Osteoblast (primary cell): Measurements from ENCODE around the gene GCSAM. TPM values are rescaled to one million over a fixed set of nuclear protein-coding genes. Genes with fewer than 3 reads are reported as not detected.

Experiments used
- DNase-seq: peaks from one replicate; pipeline ENCODE4 v3.0.0; 2011; ENCODE audit warnings: low spot score, mixed read lengths; ENCODE audit not compliant: insufficient read length; ENCODE audit errors: missing footprints
- H2AFZ ChIP-seq: 2 replicates; pipeline ENCODE4 v1.6.0; 2011; ENCODE audit warnings: mild to moderate bottlenecking, low read length
- H3K27ac ChIP-seq: 2 replicates; pipeline ENCODE4 v1.5.1; 2011; ENCODE audit warnings: mild to moderate bottlenecking, low read depth, low read length, moderate library complexity
- H3K27me3 ChIP-seq: 2 replicates; pipeline ENCODE4 v1.6.0; 2012; ENCODE audit warnings: mild to moderate bottlenecking, control low read depth, inconsistent platforms, low read length, moderate library complexity; ENCODE audit not compliant: insufficient read depth
- H3K36me3 ChIP-seq: 2 replicates; pipeline ENCODE4 v1.5.1; 2011; ENCODE audit warnings: mild to moderate bottlenecking, low read length, control low read depth, moderate library complexity; ENCODE audit not compliant: insufficient read depth
- H3K4me1 ChIP-seq: 2 replicates; pipeline ENCODE4 v1.5.1; 2011; ENCODE audit warnings: mild to moderate bottlenecking, low read length, control low read depth, moderate library complexity; ENCODE audit not compliant: insufficient read depth
- H3K4me2 ChIP-seq: 2 replicates; pipeline ENCODE4 v1.6.0; 2011; ENCODE audit warnings: mild to moderate bottlenecking, low read length; ENCODE audit not compliant: insufficient read depth
- H3K4me3 ChIP-seq: fragments of 200-600 bp; sonication (generic); 3 replicates; pipeline ENCODE4 v1.5.1; 2012; ENCODE audit warnings: mild to moderate bottlenecking, low read length, inconsistent platforms; ENCODE audit not compliant: insufficient read depth
- H3K79me2 ChIP-seq: 2 replicates; pipeline ENCODE4 v1.6.0; 2012; ENCODE audit warnings: mild to moderate bottlenecking, low read length, control low read depth, inconsistent platforms; ENCODE audit not compliant: insufficient read depth
- H3K9me3 ChIP-seq: 2 replicates; pipeline ENCODE4 v1.5.1; 2011; ENCODE audit warnings: low read depth, low read length, control low read depth
- H4K20me1 ChIP-seq: 2 replicates; pipeline ENCODE4 v1.6.0; 2012; ENCODE audit warnings: mild to moderate bottlenecking, low read length, control low read depth; ENCODE audit not compliant: insufficient read depth
- total RNA-seq: library from RNA; depleted of rRNA; stranded (reverse); fragments of >200 nt; gene quantifications from 2 replicates; pipeline ENCODE4 v1.2.3, GENCODE V29; 2012
- TF ChIP-seq, protein P1 (sequence below): IDR thresholded peaks from 2 replicates; pipeline ENCODE4 v1.5.1; 2011; ENCODE audit warnings: mild to moderate bottlenecking, low read depth, low read length, moderate library complexity; ENCODE audit errors: extremely low read depth

GCSAM gene
- total RNA-seq, 1 donor: 0.36 TPM

DNA sequence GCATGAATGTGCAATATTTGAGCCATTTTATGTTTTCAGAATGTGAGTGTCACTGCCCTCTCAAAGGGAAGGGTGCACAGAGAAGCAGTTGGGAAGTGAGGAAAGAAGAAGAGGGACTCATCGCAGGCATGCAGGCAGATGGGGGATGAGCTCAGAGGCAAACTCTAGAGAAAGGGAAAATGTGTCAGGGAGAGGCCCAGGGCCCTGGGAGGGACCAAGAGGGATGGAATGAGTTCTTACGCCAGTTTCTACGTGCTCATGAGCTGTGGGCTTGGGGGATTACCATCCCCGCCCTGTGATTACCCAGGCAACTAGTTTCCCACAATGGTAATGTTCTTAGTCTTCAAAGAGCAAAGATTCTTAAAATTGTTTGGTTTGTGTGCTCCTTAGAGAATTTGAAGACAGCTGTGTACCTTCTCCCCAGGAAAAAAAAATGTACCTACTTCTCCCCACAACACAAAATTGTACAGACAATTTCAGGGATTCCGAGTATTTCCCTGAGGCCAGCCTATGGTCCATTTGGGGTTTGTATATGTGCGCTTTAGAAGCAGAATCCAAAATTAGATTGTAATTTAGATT, 17.8 kb downstream of the GCSAM start:
- Histone ChIP-seq H3K4me3 (no peak overlapping the region), H3K4me1 (no peaks in the 10 kb centered on the region), H3K27ac (no peak overlapping the region), H4K20me1 (no peaks in the 10 kb centered on the region), H3K36me3 (peaks cover 3% of the 10 kb centered on the region), H3K4me2 (no peak overlapping the region), H3K79me2 (no peaks in the 10 kb centered on the region), H3K27me3 (no peaks in the 10 kb centered on the region), H2AFZ (no peak overlapping the region), H3K9me3 (no peaks in the 10 kb centered on the region)
- TF ChIP-seq, protein P1, sequence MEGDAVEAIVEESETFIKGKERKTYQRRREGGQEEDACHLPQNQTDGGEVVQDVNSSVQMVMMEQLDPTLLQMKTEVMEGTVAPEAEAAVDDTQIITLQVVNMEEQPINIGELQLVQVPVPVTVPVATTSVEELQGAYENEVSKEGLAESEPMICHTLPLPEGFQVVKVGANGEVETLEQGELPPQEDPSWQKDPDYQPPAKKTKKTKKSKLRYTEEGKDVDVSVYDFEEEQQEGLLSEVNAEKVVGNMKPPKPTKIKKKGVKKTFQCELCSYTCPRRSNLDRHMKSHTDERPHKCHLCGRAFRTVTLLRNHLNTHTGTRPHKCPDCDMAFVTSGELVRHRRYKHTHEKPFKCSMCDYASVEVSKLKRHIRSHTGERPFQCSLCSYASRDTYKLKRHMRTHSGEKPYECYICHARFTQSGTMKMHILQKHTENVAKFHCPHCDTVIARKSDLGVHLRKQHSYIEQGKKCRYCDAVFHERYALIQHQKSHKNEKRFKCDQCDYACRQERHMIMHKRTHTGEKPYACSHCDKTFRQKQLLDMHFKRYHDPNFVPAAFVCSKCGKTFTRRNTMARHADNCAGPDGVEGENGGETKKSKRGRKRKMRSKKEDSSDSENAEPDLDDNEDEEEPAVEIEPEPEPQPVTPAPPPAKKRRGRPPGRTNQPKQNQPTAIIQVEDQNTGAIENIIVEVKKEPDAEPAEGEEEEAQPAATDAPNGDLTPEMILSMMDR: no peak
- DNase-seq: no peak

DNA sequence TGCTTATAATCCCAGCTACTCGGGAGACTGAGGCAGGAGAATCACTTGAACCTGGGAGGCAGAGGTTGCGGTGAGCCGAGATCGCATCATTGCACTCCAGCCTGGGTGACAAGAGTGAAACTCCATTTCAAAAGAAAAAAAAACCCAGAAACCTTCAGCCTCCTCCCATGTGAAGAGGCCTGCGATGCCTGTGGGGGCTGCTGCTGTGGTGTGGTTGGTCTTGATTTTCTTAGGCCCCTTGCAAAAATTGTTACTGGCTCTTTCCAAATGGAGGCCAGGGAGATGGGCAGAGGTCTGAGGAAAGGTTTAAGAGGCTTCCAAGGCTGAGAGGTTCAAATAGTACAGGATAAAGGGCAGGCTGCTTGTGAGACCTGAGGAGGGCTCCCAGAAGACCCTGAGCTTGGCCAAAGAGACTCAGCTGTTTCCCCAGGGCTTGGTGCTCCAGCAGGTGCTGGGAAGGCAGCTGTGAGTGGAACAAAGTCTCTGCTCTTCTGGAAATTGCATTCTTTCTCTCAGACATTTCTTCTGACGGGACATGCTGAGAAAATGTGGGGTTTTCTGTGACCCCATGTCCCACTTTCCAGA, 18.4 kb downstream of the GCSAM start:
- Histone ChIP-seq H3K9me3 (no peaks in the 10 kb centered on the region), H3K4me3 (no peak overlapping the region), H3K27me3 (no peaks in the 10 kb centered on the region), H4K20me1 (no peaks in the 10 kb centered on the region), H3K79me2 (no peaks in the 10 kb centered on the region), H2AFZ (no peak overlapping the region), H3K4me2 (no peak overlapping the region), H3K36me3 (peaks cover 3% of the 10 kb centered on the region), H3K27ac (no peak overlapping the region), H3K4me1 (no peaks in the 10 kb centered on the region)
- no peak for DNase-seq
- TF ChIP-seq, protein P1: no peak

DNA sequence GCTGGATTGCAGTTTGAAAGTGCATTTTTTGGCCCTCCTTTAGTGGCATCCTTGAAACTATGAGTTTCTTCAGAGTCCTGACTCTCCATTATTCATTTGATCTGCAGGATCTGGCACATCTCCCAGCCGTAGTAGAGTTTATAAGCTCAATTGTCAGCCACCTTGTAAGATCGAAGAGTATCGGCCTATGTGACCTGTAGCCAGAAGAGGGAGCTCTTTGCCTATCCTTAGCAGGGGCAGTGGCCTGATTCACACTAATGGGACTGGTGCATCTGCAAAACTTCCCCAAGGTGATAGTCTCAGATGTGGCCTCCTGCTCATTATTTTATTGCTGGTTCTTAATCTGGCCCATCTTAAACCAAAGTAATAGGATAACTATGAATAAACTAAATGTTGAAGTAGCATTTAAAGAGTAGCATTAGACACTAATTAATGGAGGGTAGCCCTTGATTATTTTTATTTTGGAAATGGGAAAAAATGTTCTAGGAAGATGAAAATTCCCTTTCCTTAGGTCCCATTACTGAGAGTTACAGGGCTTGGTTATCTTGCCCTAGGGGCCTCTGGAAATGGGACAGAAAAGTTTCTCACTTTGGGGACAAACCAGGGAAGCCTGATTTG, 21.2 kb downstream of the GCSAM start:
- Histone ChIP-seq H3K9me3 (no peaks in the 10 kb centered on the region), H3K4me3 (no peak overlapping the region), H3K4me1 (no peaks in the 10 kb centered on the region), H3K27me3 (no peaks in the 10 kb centered on the region), H4K20me1 (no peaks in the 10 kb centered on the region), H3K36me3 (peaks cover 3% of the 10 kb centered on the region), H2AFZ (no peak overlapping the region), H3K4me2 (no peak overlapping the region), H3K27ac (no peak overlapping the region), H3K79me2 (no peaks in the 10 kb centered on the region)
- TF ChIP-seq, protein P1: peak; percentile 83
- DNase-seq: peak; percentile 81

DNA sequence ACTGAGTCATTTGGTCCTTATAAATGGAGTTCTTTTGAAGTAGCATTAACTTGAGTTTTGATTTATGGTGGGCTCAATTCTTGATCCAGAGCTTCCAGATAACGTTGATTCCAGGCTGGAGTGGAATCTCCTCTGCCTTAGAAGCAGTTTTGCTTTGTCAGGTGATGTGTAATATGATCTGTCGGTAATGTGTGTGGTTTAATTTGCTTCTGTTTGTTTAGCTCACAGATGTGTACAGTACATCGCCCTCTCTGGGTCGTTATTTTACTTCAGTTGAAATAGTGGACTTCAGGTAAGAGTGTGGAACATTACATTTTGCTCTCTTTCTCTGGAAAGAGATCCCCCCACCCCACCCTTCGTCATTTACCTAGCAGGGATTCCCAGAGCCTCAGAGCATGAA, 23.7 kb downstream of the GCSAM start:
- no peaks in the 10 kb centered on the region for H3K4me1 ChIP-seq
- H3K4me2 ChIP-seq: no peak overlapping the region
- DNase-seq: no peak
- H3K9me3 ChIP-seq: no peaks in the 10 kb centered on the region
- no peak overlapping the region for H3K27ac ChIP-seq
- TF ChIP-seq, protein P1: no peak
- no peak overlapping the region for H3K4me3 ChIP-seq
- H4K20me1 ChIP-seq: no peaks in the 10 kb centered on the region
- peaks cover 3% of the 10 kb centered on the region for H3K36me3 ChIP-seq
- H3K79me2 ChIP-seq: no peaks in the 10 kb centered on the region
- no peak overlapping the region for H2AFZ ChIP-seq
- no peaks in the 10 kb centered on the region for H3K27me3 ChIP-seq
